Measurements from ENCODE around the gene LAMC3.
"Not testable (repeated sequence)": the region's sequence is repeated elsewhere in the genome, so short reads cannot be mapped to it uniquely, and the experiment has no call there.

The LAMC3 gene

GRCh38 chr9:131095666-131096268 lies 86.8 kb downstream of the LAMC3 start:
- H3K4me3 ChIP-seq, result peak overlapping the region; percentile 51
- no peaks in the 10 kb centered on the region for H3K9me3 ChIP-seq
- 0 out of 2 replicates have a peak, but pooled peaks cover 3% of the 10 kb centered on the region for H3K27me3 ChIP-seq (ENCODE audit: low read depth)
- no peaks in the 10 kb centered on the region for H3K36me3 ChIP-seq (replicated peaks)
- no peak for DNase-seq (ENCODE audit: low spot score in 2 of 2)
- in situ Hi-C loops (cut with MboI; ENCODE audit: low sequenced_read_pairs), result no loop called here
- H3K4me1 ChIP-seq, result peaks cover 10% of the 10 kb centered on the region

DNA sequence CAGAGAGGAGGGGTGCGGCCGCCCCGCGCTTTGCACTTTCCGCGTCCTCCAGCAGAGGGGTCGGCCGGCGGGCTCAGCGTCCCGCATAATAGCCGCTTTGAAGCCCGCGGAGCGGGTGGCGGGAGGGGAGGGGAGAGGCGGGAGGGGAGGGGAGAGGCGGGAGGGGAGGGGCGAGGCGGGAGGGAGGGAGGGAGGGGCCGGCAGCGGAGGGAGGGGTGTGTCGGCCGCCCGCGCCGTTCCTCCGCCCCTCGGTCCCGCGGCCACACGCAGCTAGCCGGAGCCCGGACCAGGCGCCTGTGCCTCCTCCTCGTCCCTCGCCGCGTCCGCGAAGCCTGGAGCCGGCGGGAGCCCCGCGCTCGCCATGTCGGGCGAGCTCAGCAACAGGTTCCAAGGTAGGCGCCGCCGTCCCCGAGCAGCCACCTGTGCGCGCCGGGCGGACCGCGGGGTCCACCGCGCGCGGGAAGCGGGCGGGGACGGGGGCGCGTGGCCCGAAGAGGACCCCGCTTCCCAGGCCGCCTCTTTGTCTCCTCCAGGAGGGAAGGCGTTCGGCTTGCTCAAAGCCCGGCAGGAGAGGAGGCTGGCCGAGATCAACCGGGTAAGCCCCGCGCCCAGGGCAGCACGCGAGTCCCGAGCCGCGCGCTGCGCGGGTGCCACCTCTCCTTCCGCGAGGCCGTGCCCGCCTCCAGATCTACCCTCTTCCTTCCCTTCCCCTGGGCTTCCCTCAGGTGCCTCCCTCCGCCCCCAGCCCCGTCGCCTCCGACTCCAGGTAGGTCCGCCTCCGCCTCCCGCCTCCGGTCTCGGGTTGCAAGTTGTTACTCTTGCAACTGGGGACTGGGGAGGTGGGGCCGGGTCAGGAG lies 87.5 kb downstream of the LAMC3 start, which contains the start of gene AIF1L:
AIF1L (plus strand) TSS at position 263 of the 857 bp plus-strand sequence; CDS start at position 362, 99 bp downstream.
- Histone ChIP-seq H3K9me3 (no peaks in the 10 kb centered on the region), H3K27me3 (ENCODE audit: low read depth) (0 out of 2 replicates have a peak, but pooled peaks cover 3% of the 10 kb centered on the region), H3K4me1 (peaks cover 10% of the 10 kb centered on the region), H3K4me3 (peak within 1 kb of the TSS; percentile 51), H3K36me3 (replicated peaks) (no peaks in the 10 kb centered on the region)
- in situ Hi-C loops (cut with MboI; ENCODE audit: low sequenced_read_pairs), result no loop called here
- peak; percentile 73 to 89 for DNase-seq (ENCODE audit: low spot score in 2 of 2)

DNA sequence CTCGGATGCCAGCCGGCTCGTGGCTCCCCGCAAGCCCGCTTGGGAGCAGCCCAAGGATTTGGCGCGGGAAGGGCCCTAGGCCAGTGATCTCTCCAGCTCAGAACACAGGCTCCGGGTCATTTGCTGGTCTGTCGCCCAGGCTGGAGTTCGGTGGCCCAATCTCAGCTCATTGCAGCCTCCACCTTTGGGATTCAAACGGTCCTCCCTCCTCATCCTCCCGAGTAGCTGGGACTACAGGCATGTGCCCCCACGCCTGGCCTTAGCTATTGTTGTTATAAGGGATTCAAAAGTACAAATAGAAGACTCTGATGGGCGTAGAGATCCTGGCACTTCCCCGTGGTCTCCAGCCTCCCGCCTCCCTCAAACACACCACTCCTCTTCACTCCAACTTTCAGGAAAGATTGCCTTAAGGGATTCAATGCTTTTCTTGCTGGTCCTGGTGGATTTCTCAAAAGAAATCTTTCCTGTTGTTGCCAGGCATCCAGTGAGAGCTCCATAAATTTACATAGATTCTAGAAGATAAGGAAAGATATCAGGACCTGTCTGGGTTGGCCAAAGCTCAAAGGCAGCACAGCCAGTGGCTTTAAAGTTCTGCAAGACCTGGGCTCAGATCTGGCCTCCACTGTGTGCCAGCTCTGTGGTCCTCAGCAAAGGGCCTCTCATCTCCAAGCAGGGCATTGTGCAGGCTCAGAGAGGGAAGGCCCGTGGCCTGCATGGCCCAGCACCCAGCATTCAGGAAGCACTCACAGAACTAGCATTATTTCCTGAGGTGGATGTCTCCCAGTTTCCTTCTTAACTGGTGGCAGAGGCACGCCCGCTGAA lies 88.4 kb downstream of the LAMC3 start:
- no peaks in the 10 kb centered on the region for H3K9me3 ChIP-seq
- 0 out of 2 replicates have a peak, but pooled peaks cover 3% of the 10 kb centered on the region for H3K27me3 ChIP-seq (ENCODE audit: low read depth)
- peaks cover 10% of the 10 kb centered on the region for H3K4me1 ChIP-seq
- DNase-seq (ENCODE audit: low spot score in 2 of 2), result peak in 1 of 2 experiments; percentile 6
- H3K36me3 ChIP-seq (replicated peaks), result no peaks in the 10 kb centered on the region
- H3K4me3 ChIP-seq, result peak overlapping the region; percentile 51
- in situ Hi-C loops (cut with MboI; ENCODE audit: low sequenced_read_pairs), result no loop called here

GRCh38 chr9:131097948-131098278 lies 88.9 kb downstream of the LAMC3 start:
- Histone ChIP-seq H3K9me3 (no peaks in the 10 kb centered on the region), H3K27me3 (ENCODE audit: low read depth) (0 out of 2 replicates have a peak, but pooled peaks cover 3% of the 10 kb centered on the region), H3K36me3 (replicated peaks) (no peaks in the 10 kb centered on the region), H3K4me1 (peaks cover 10% of the 10 kb centered on the region), H3K4me3 (no peak overlapping the region)
- no peak for DNase-seq (ENCODE audit: low spot score in 2 of 2)
- in situ Hi-C loops (cut with MboI; ENCODE audit: low sequenced_read_pairs), result no loop called here

GRCh38 chr9:131098391-131099101 lies 89.6 kb downstream of the LAMC3 start:
- peak in 1 of 2 experiments; percentile 26 for DNase-seq (ENCODE audit: low spot score in 2 of 2)
- H3K27me3 ChIP-seq (ENCODE audit: low read depth), result 0 out of 2 replicates have a peak, but pooled peaks cover 3% of the 10 kb centered on the region
- no peak overlapping the region for H3K4me3 ChIP-seq
- H3K36me3 ChIP-seq (replicated peaks), result no peaks in the 10 kb centered on the region
- in situ Hi-C loops (cut with MboI; ENCODE audit: low sequenced_read_pairs), result no loop called here
- peaks cover 10% of the 10 kb centered on the region for H3K4me1 ChIP-seq
- no peaks in the 10 kb centered on the region for H3K9me3 ChIP-seq

- in situ Hi-C loops (cut with MboI; ENCODE audit: low sequenced_read_pairs), result no loop called here
- DNase-seq (ENCODE audit: low spot score in 2 of 2), result no peak
- Histone ChIP-seq H3K4me3 (no peak overlapping the region), H3K27me3 (ENCODE audit: low read depth) (0 out of 2 replicates have a peak, but pooled peaks cover 3% of the 10 kb centered on the region), H3K36me3 (replicated peaks) (no peaks in the 10 kb centered on the region), H3K4me1 (peaks cover 10% of the 10 kb centered on the region), H3K9me3 (no peaks in the 10 kb centered on the region)
Observed at GRCh38 chr9:131099102-131099606, 90.2 kb downstream of the LAMC3 start.

- in situ Hi-C loops (cut with MboI; ENCODE audit: low sequenced_read_pairs), result not testable (repeated sequence)
Observed at GRCh38 chr9:131099845-131100244, 90.9 kb downstream of the LAMC3 start.

GRCh38 chr9:131100445-131100844 lies 91.5 kb downstream of the LAMC3 start:
- Histone ChIP-seq H3K36me3 (replicated peaks) (no peaks in the 10 kb centered on the region), H3K4me3 (no peak overlapping the region), H3K27me3 (ENCODE audit: low read depth) (0 out of 2 replicates have a peak, but pooled peaks cover 3% of the 10 kb centered on the region), H3K4me1 (peaks cover 10% of the 10 kb centered on the region), H3K9me3 (no peaks in the 10 kb centered on the region)
- DNase-seq (ENCODE audit: low spot score in 2 of 2), result no peak
- in situ Hi-C loops (cut with MboI; ENCODE audit: low sequenced_read_pairs), result no loop called here

More at GRCh38 chr9:131099845-131100244, 90.9 kb downstream of the LAMC3 start:
- not testable (repeated sequence) for H3K4me3 ChIP-seq; DNase-seq (ENCODE audit: low spot score in 2 of 2); H3K27me3 ChIP-seq (ENCODE audit: low read depth); H3K4me1 ChIP-seq; H3K9me3 ChIP-seq; H3K36me3 ChIP-seq (replicated peaks)

GRCh38 chr9:131101207-131101964 lies 92.4 kb downstream of the LAMC3 start:
- no peaks in the 10 kb centered on the region for H3K36me3 ChIP-seq (replicated peaks)
- no peak for DNase-seq (ENCODE audit: low spot score in 2 of 2)
- H3K27me3 ChIP-seq (ENCODE audit: low read depth), result no peaks in the 10 kb centered on the region
- no peak overlapping the region for H3K4me3 ChIP-seq
- H3K9me3 ChIP-seq, result no peaks in the 10 kb centered on the region
- peaks cover 7% of the 10 kb centered on the region for H3K4me1 ChIP-seq
- in situ Hi-C loops (cut with MboI; ENCODE audit: low sequenced_read_pairs), result no loop called here

DNA sequence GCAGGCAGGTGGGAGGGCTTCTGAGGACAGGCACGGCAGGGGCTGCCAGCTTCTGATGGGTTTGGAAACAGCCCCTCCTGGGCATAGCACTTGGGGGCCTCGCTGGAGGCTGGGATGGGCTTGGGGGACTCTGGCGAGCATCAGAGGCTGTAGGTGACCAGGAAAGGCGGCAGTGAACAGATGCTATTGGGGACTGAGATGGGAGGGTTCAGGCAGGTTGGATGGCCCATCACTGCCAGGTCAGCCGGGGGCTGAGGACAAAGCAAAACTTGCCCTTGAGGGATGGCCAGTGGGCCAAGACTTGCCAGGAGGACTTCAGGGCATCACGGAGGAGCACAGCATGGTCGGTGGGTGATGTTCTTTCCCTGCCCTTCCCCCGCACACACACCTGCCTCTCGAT lies 94.0 kb downstream of the LAMC3 start:
- Histone ChIP-seq H3K27me3 (ENCODE audit: low read depth) (no peaks in the 10 kb centered on the region), H3K4me1 (no peaks in the 10 kb centered on the region), H3K36me3 (replicated peaks) (no peaks in the 10 kb centered on the region), H3K9me3 (no peaks in the 10 kb centered on the region), H3K4me3 (no peak overlapping the region)
- in situ Hi-C loops (cut with MboI; ENCODE audit: low sequenced_read_pairs), result no loop called here
- no peak for DNase-seq (ENCODE audit: low spot score in 2 of 2)

GRCh38 chr9:131103535-131103934 lies 94.6 kb downstream of the LAMC3 start:
- Histone ChIP-seq H3K36me3 (replicated peaks) (no peaks in the 10 kb centered on the region), H3K4me1 (no peaks in the 10 kb centered on the region), H3K9me3 (no peaks in the 10 kb centered on the region), H3K27me3 (ENCODE audit: low read depth) (no peaks in the 10 kb centered on the region), H3K4me3 (no peak overlapping the region)
- no peak for DNase-seq (ENCODE audit: low spot score in 2 of 2)
- in situ Hi-C loops (cut with MboI; ENCODE audit: low sequenced_read_pairs), result no loop called here

DNA sequence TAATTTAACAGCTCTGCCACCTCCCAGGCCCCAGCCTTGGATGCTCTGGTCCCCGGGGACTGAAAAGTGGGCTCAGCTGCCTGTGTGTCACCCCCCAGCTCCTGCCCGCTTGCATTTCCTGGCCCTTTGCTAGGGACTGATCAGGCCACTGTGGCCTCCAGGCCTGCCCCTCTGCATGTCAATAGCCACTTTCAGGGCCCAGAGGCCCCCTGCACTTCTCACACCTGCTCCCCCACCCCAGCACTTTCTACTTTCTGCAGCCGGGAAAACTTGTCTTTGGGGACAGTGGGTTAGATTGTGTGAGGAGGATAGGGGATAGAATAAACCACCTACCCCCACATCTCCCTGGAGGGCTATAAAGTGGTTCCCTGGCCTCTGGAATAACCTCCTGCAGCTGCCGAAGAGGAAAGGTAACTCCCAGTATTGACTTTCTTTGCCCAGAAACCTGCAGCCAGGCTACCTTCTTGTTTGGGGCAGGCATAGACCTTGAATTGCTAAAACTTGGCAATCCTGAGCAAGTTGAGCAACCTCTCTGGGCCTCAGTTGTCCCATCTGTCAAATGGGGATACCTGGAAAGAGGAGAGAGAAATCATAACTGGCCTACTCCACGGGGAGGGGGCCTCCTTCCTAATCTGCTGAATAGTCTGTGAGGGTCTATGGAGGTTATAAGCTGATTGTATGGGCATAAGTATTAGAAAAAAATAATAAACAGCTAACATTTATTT lies 95.2 kb downstream of the LAMC3 start:
- Histone ChIP-seq H3K4me3 (no peak overlapping the region), H3K9me3 (no peaks in the 10 kb centered on the region), H3K27me3 (ENCODE audit: low read depth) (no peaks in the 10 kb centered on the region), H3K4me1 (no peaks in the 10 kb centered on the region), H3K36me3 (replicated peaks) (no peaks in the 10 kb centered on the region)
- in situ Hi-C loops (cut with MboI; ENCODE audit: low sequenced_read_pairs), result no loop called here
- DNase-seq (ENCODE audit: low spot score in 2 of 2), result no peak

Data from HAP-1 (cell line).